Breast epithelium (tissue), 3 donors: Measurements from ENCODE around the gene NTRK2.

ENCODE experiments used
- CTCF ChIP-seq, 3 donors: fragments of 450-650 bp; IDR thresholded peaks; one replicate each; pipeline ENCODE4 v1.5.1; 2016 to 2017; ENCODE audit warnings: antibody characterized with exemption in 3 of 3, mild to moderate bottlenecking in 3 of 3, moderate library complexity in 3 of 3
- POLR2A ChIP-seq: fragments of 450-650 bp; IDR thresholded peaks from one replicate; pipeline ENCODE4 v1.6.1; 2016; ENCODE audit warnings: antibody characterized with exemption, mild to moderate bottlenecking, moderate library complexity

DNA sequence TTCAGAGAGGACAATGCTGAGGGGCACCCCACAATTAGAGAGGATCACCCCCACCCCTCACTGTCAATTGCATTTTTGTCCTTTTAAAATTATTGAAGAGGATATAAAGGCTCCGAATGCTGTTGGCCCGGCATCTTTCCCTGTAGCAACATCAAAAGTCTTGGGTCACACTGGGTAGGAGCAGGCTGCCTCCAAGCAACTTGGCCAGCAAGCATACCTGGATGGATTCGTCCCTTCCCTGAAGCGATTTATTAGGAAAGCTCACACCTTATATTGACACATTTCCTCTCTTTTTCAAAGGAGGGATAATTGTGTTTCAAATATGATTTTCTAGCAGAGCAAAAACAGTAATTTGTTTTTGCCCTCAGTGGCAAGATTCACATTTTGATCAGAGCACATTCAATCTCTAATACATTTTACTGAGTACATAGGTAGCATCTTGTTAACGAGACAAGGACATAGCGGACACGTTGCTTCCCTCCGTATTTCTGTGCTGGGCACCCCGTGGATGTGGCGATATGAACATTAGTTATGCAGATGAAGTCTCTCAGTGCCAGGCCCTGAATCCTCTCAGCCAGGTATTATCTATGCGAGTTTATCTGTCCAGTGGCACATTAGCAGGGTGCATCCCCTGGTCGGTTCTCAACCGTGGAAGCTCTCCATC is 321.5 kb downstream of the NTRK2 start:
- TF ChIP-seq CTCF (IDR thresholded peaks at IDR 0.05) = no peak
- TF ChIP-seq POLR2A = no peak
